Smooth muscle cell (in vitro differentiated cells): ENCODE results near the gene ITSN2. TPM values are rescaled to one million over a fixed set of nuclear protein-coding genes. Genes with fewer than 3 reads are reported as not detected.
"Not testable (repeated sequence)": the region's sequence is repeated elsewhere in the genome, so short reads cannot be mapped to it uniquely, and the experiment has no call there.

Source experiments
- DNase-seq: peaks from one replicate; lab custom pipeline; 2025; ENCODE audit not compliant: unreplicated experiment; lab: John Stamatoyannopoulos, UW
- H2AFZ ChIP-seq: fragments of 200-600 bp; sonication (generic); 2 replicates; pipeline ENCODE4 v1.6.0; 2016; ENCODE audit warnings: antibody characterized with exemption, low read depth, mild to moderate bottlenecking
- H3F3A ChIP-seq: fragments of 200-600 bp; sonication (generic); 2 replicates; pipeline ENCODE4 v1.6.0; 2017; ENCODE audit warnings: antibody characterized with exemption, low read depth
- H3K27ac ChIP-seq: fragments of 200-600 bp; sonication (generic); 2 replicates; pipeline ENCODE4 v1.5.1; 2016; ENCODE audit warnings: low read depth, mild to moderate bottlenecking
- H3K27me3 ChIP-seq: fragments of 200-600 bp; sonication (generic); 2 replicates; pipeline ENCODE4 v1.6.1; 2016; ENCODE audit warnings: low read depth, mild to moderate bottlenecking
- H3K36me3 ChIP-seq: fragments of 200-600 bp; sonication (generic); 2 replicates; pipeline ENCODE4 v1.5.1; 2016; ENCODE audit warnings: low read depth
- H3K4me1 ChIP-seq: fragments of 200-600 bp; sonication (generic); 2 replicates; pipeline ENCODE4 v1.5.1; 2016; ENCODE audit warnings: low read depth
- H3K4me2 ChIP-seq: fragments of 200-600 bp; sonication (generic); 2 replicates; pipeline ENCODE4 v1.6.0; 2016; ENCODE audit warnings: mild to moderate bottlenecking
- H3K4me3 ChIP-seq: fragments of 200-600 bp; sonication (generic); 2 replicates; pipeline ENCODE4 v1.5.1; 2016; ENCODE audit warnings: mild to moderate bottlenecking
- H3K79me2 ChIP-seq: fragments of 200-600 bp; sonication (generic); 2 replicates; pipeline ENCODE4 v1.6.0; 2016; ENCODE audit warnings: low read depth, mild to moderate bottlenecking
- H3K9ac ChIP-seq: fragments of 200-600 bp; sonication (generic); 2 replicates; pipeline ENCODE4 v1.6.0; 2016; ENCODE audit warnings: low read depth
- H3K9me3 ChIP-seq: fragments of 200-600 bp; sonication (generic); replicated peaks from 2 replicates; pipeline ENCODE4 v1.5.1; 2016; ENCODE audit warnings: low read depth
- H4K20me1 ChIP-seq: fragments of 200-600 bp; sonication (generic); 2 replicates; pipeline ENCODE4 v1.6.0; 2016; ENCODE audit warnings: low read depth
- CTCF ChIP-seq: fragments of 200-600 bp; sonication (generic); IDR thresholded peaks from 2 replicates; pipeline ENCODE4 v1.5.1; 2017; ENCODE audit warnings: borderline replicate concordance, mild to moderate bottlenecking, antibody characterized with exemption; ENCODE audit not compliant: insufficient read depth, poor library complexity, severe bottlenecking
- WGBS: methylation state at CpG from one replicate; pipeline ENCODE4 v1.1.7; 2016; ENCODE audit warnings: low lambda C conversion rate; 5-methylcytosine and 5-hydroxymethylcytosine counted together
- polyA plus RNA-seq: library from polyadenylated mRNA; unstranded; fragments of >200 nt; fragmentation: Nextera tagmentation; extraction: Ambion mirVana; gene quantifications from 2 replicates; pipeline ENCODE4 v1.2.1, GENCODE V29; 2016
- total RNA-seq: library from RNA; depleted of rRNA; stranded (reverse); fragments of >200 nt; gene quantifications from 2 replicates; pipeline ENCODE4 v1.2.3, GENCODE V29; 2014

Gene ITSN2
- total and polyA plus RNA-seq, 2 experiments from 2014 or later = 8.5 to 19.6 TPM

GRCh38 chr2:24339856-24340262 lies 20.5 kb downstream of the ITSN2 start:
- 98% methylated on average over 6 of the region's 6 CpGs for WGBS
- H3K4me1 ChIP-seq = no peaks in the 10 kb centered on the region
- H3K36me3 ChIP-seq = no peaks in the 10 kb centered on the region
- H3F3A ChIP-seq = no peaks in the 10 kb centered on the region
- H4K20me1 ChIP-seq = peaks cover 75% of the 10 kb centered on the region
- no peak for TF ChIP-seq CTCF
- no peak overlapping the region for H3K4me2 ChIP-seq
- peaks cover 43% of the 10 kb centered on the region for H3K79me2 ChIP-seq
- H3K27me3 ChIP-seq = no peaks in the 10 kb centered on the region
- H3K9me3 ChIP-seq = no peaks in the 10 kb centered on the region
- no peak overlapping the region for H3K4me3 ChIP-seq
- H3K9ac ChIP-seq = no peak overlapping the region
- no peak overlapping the region for H3K27ac ChIP-seq
- DNase-seq = no peak
- no peak overlapping the region for H2AFZ ChIP-seq

GRCh38 chr2:24339098-24339497 lies 21.2 kb downstream of the ITSN2 start:
- not testable (repeated sequence) for H3F3A ChIP-seq, H3K9me3 ChIP-seq, H3K27me3 ChIP-seq, H3K4me1 ChIP-seq, H3K27ac ChIP-seq, H3K4me3 ChIP-seq, H3K4me2 ChIP-seq, DNase-seq, H3K36me3 ChIP-seq, H3K9ac ChIP-seq, H2AFZ ChIP-seq
- WGBS = 92% methylated on average over 9 of the region's 9 CpGs
- Histone ChIP-seq H4K20me1 (peaks cover 70% of the 10 kb centered on the region), H3K79me2 (peaks cover 36% of the 10 kb centered on the region)

- Histone ChIP-seq H3K9ac (no peak overlapping the region), H3K36me3 (no peaks in the 10 kb centered on the region), H3K4me2 (no peak overlapping the region), H3K4me1 (no peaks in the 10 kb centered on the region), H3K27me3 (no peaks in the 10 kb centered on the region), H3K27ac (no peak overlapping the region), H4K20me1 (peaks cover 70% of the 10 kb centered on the region), H3K9me3 (no peaks in the 10 kb centered on the region), H3K79me2 (peaks cover 34% of the 10 kb centered on the region), H3F3A (no peaks in the 10 kb centered on the region), H3K4me3 (no peak overlapping the region), H2AFZ (no peak overlapping the region)
- no peak for DNase-seq
- TF ChIP-seq CTCF = no peak
- WGBS = 16% methylated on average over 1 of the region's 1 CpG
These were observed 22.4 kb downstream of the ITSN2 start for GRCh38 chr2:24337890-24338289.

- no peak overlapping the region for H3K9ac ChIP-seq
- no peaks in the 10 kb centered on the region for H3F3A ChIP-seq
- 93% methylated on average over 4 of the region's 4 CpGs for WGBS
- no peaks in the 10 kb centered on the region for H3K4me1 ChIP-seq
- H3K79me2 ChIP-seq = peaks cover 31% of the 10 kb centered on the region
- H3K9me3 ChIP-seq = no peaks in the 10 kb centered on the region
- H4K20me1 ChIP-seq = peaks cover 70% of the 10 kb centered on the region
- H3K4me3 ChIP-seq = no peak overlapping the region
- H3K27me3 ChIP-seq = no peaks in the 10 kb centered on the region
- DNase-seq = no peak
- H2AFZ ChIP-seq = no peak overlapping the region
- no peak for TF ChIP-seq CTCF
- no peak overlapping the region for H3K4me2 ChIP-seq
- H3K36me3 ChIP-seq = no peaks in the 10 kb centered on the region
- no peak overlapping the region for H3K27ac ChIP-seq
These were observed 23.5 kb downstream of the ITSN2 start for GRCh38 chr2:24336811-24337210.
